ENCODE data around the gene MRC1. TPM values are rescaled to one million over a fixed set of nuclear protein-coding genes. Genes with fewer than 3 reads are reported as not detected.

The MRC1 gene
- total and polyA plus RNA-seq, 2 of the 13 experiments (the other 11 are each of a cell fraction or from before 2014, with no cell fraction given) = not detected

- H3K9ac ChIP-seq (ENCODE audit: insufficient read depth, low read depth, low read length) = no peak overlapping the region
- no peak overlapping the region for H2AFZ ChIP-seq (ENCODE audit: low read length)
- TF ChIP-seq NBN (conservative IDR thresholded peaks at IDR 0.05) = no peak
- no peak for TF ChIP-seq NKX3-1 (CRISPR knock-in tag; IDR thresholded peaks at IDR 0.05)
- TF ChIP-seq ZBTB46 (CRISPR knock-in tag; IDR thresholded peaks at IDR 0.05; ENCODE audit: borderline replicate concordance) = no peak
- no peak for TF ChIP-seq ASH2L (IDR thresholded peaks at IDR 0.05; ENCODE audit: insufficient read length, low read depth, low read length)
- no peak for TF ChIP-seq ZNF232 (CRISPR knock-in tag; IDR thresholded peaks at IDR 0.05; ENCODE audit: borderline replicate concordance)
- intact Hi-C loops (cut with micrococcal nuclease; ENCODE audit: unreplicated experiment) (no loop called here), in situ Hi-C loops (cut with HindIII; ENCODE audit: extremely low pct_ligation_motif_present, low pct_unique_long_range_greater_than_20kb) (no loop called here)
- H3K79me2 ChIP-seq (ENCODE audit: insufficient read depth, low read length) = no peaks in the 10 kb centered on the region
- WGBS (ENCODE audit: low lambda C conversion rate) = 9% methylated on average over 10 of the region's 22 CpGs
- no peak overlapping the region for H3K4me2 ChIP-seq (ENCODE audit: low read depth, low read length)
- ChIA-PET CTCF (ENCODE audit: low intra/inter-chr PET ratio, low total read pairs) (no interaction called here), POLR2A (no interaction called here)
- DNase-seq (ENCODE audit: low spot score) (no peak), ATAC-seq (no peak), FAIRE-seq (no peak)
- H3K36me3 ChIP-seq (replicated peaks in 1 of 2; ENCODE audit: control insufficient read depth in 1 of 2, insufficient read depth in 2 of 2, low read length in 2 of 2) = no peaks in the 10 kb centered on the region
- no peaks in the 10 kb centered on the region for H3K9me3 ChIP-seq (ENCODE audit: low read length)
- H3K4me3 ChIP-seq (replicated peaks in 1 of 3; ENCODE audit: insufficient read depth in 1 of 3, low read depth in 2 of 3, low read length in 3 of 3) = no peak overlapping the region
- BruUV-seq (replicated peaks) = no TSS peak
- peaks cover 0 to 4% of the 10 kb centered on the region in 2 experiments; a peak in 2 of 5 replicates for H3K27me3 ChIP-seq (ENCODE audit: control insufficient read depth in 1 of 2, insufficient read depth in 2 of 2, low read length in 2 of 2)
- H3K27ac ChIP-seq (ENCODE audit: extremely low read length, insufficient read depth, low read length) = no peak overlapping the region
- no peaks in the 10 kb centered on the region for H4K20me1 ChIP-seq (ENCODE audit: insufficient read depth, low read length)
- H3K4me1 ChIP-seq (ENCODE audit: insufficient read depth, low read length) = no peaks in the 10 kb centered on the region
Measured at GRCh38 chr10:17950726-17951125, 141.6 kb downstream of the MRC1 start.

GRCh38 chr10:17951868-17952371, 142.8 kb downstream of the MRC1 start, which contains the start of gene SLC39A12:
SLC39A12 (plus strand) TSS chr10:17951918; CDS start chr10:17953277, 1,359 bp downstream.
- WGBS (ENCODE audit: low lambda C conversion rate) = 2% methylated on average over 3 of the region's 3 CpGs
- BruUV-seq (replicated peaks) = no TSS peak
- no peaks in the 10 kb centered on the region for H3K79me2 ChIP-seq (ENCODE audit: insufficient read depth, low read length)
- no peaks in the 10 kb centered on the region for H4K20me1 ChIP-seq (ENCODE audit: insufficient read depth, low read length)
- ChIA-PET CTCF (ENCODE audit: low intra/inter-chr PET ratio, low total read pairs) (no interaction called here), POLR2A (no interaction called here)
- H3K9me3 ChIP-seq (ENCODE audit: low read length) = no peaks in the 10 kb centered on the region
- H3K27me3 ChIP-seq (ENCODE audit: control insufficient read depth in 1 of 2, insufficient read depth in 2 of 2, low read length in 2 of 2) = peaks cover 0 to 14% of the 10 kb centered on the region in 2 experiments; a peak in 3 of 5 replicates
- no peak within 1 kb of the TSS for H2AFZ ChIP-seq (ENCODE audit: low read length)
- intact Hi-C loops (cut with micrococcal nuclease; ENCODE audit: unreplicated experiment) = no loop called here
- no peaks in the 10 kb centered on the region for H3K4me1 ChIP-seq (ENCODE audit: insufficient read depth, low read length)
- H3K36me3 ChIP-seq (replicated peaks in 1 of 2; ENCODE audit: control insufficient read depth in 1 of 2, insufficient read depth in 2 of 2, low read length in 2 of 2) = no peaks in the 10 kb centered on the region
- no peak within 1 kb of the TSS for H3K4me2 ChIP-seq (ENCODE audit: low read depth, low read length)
- DNase-seq (ENCODE audit: low spot score) (no peak), FAIRE-seq (no peak), ATAC-seq (no peak)
- in situ Hi-C loops (cut with HindIII; ENCODE audit: extremely low pct_ligation_motif_present, low pct_unique_long_range_greater_than_20kb) = no loop called here
- H3K9ac ChIP-seq (ENCODE audit: insufficient read depth, low read depth, low read length) = no peak within 1 kb of the TSS
- no peak within 1 kb of the TSS for H3K4me3 ChIP-seq (replicated peaks in 1 of 3; ENCODE audit: insufficient read depth in 1 of 3, low read depth in 2 of 3, low read length in 3 of 3)
- H3K27ac ChIP-seq (ENCODE audit: extremely low read length, insufficient read depth, low read length) = no peak within 1 kb of the TSS
- TF ChIP-seq RNF219 (CRISPR knock-in tag; IDR thresholded peaks at IDR 0.05) = no peak
- TF ChIP-seq ZNF776 (CRISPR knock-in tag; IDR thresholded peaks at IDR 0.05) = no peak
- no peak for TF ChIP-seq ZNF101 (CRISPR knock-in tag; IDR thresholded peaks at IDR 0.05; ENCODE audit: borderline replicate concordance, low read depth)
- TF ChIP-seq PLSCR1 (CRISPR knock-in tag; IDR thresholded peaks at IDR 0.05; ENCODE audit: borderline replicate concordance) = no peak
- TF ChIP-seq YEATS4 (CRISPR knock-in tag; IDR thresholded peaks at IDR 0.05; ENCODE audit: borderline replicate concordance) = no peak
- no peak for TF ChIP-seq NFE2 (CRISPR knock-in tag; IDR thresholded peaks at IDR 0.05)
- TF ChIP-seq ZGPAT (CRISPR knock-in tag; IDR thresholded peaks at IDR 0.05) = no peak

Measured in HepG2 (cell line).